A549 (cell line): Measurements from ENCODE around the gene HSD11B1L. TPM values are rescaled to one million over a fixed set of nuclear protein-coding genes. Genes with fewer than 3 reads are reported as not detected.
A peak's percentile ranks its signal among the peaks of the same experiment; 100 is the strongest.

Experiments
- ATAC-seq, 2 experiments: fragments of 200-7000 bp in 1 of 2; fragments of >200 bp in 1 of 2; cut with Nextera tagmentation in 1 of 2; cut with Tn5 transposase in 1 of 2; 3 replicates each; pipeline versions ENCODE4 v1.8.0 to v1.9.1; 2018 to 2020; ENCODE audit warnings: mild to moderate bottlenecking in 1 of 2, moderate library complexity in 1 of 2
- CTCF ChIA-PET: fragments of 300-600 bp; sonication (Branson Sonifier 250); formaldehyde crosslinking; extraction: SDS; loops from one replicate; lab custom pipeline; 2021; ENCODE audit warnings: antibody characterized with exemption, inconsistent platforms; lab: Yijun Ruan, JAX
- POLR2A ChIA-PET: fragments of 350-600 bp; formaldehyde crosslinking; extraction: SDS; loops from one replicate; lab custom pipeline; 2021; ENCODE audit warnings: antibody characterized with exemption, inconsistent platforms; lab: Yijun Ruan, JAX
- DNase-seq, 2 experiments: peaks; one replicate each; pipeline versions ENCODE4 v3.0.0 to v3.0.0-alpha.2; 2011 to 2016; ENCODE audit warnings: low read depth in 1 of 2, low spot score in 1 of 2
- FAIRE-seq: peaks from 2 replicates; lab custom pipeline; 2011; peaks lifted over from hg19 to GRCh38; lab: Jason Lieb, UNC
- H3K27ac ChIP-seq, 2 experiments: fragments of >200 bp; sonication (Bioruptor Twin); formaldehyde crosslinking; 3 replicates each; pipeline ENCODE4 v1.5.1; 2016 to 2017
- H3K4me1 ChIP-seq: fragments of >200 bp; sonication (Bioruptor Twin); formaldehyde crosslinking; 3 replicates; pipeline ENCODE4 v1.6.1; 2016
- H3K4me2 ChIP-seq: fragments of >200 bp; sonication (Bioruptor Twin); formaldehyde crosslinking; 3 replicates; pipeline ENCODE4 v1.6.1; 2016
- H3K4me3 ChIP-seq: fragments of >200 bp; sonication (Bioruptor Twin); formaldehyde crosslinking; 3 replicates; pipeline ENCODE4 v1.5.1; 2016
- H3K9me3 ChIP-seq: fragments of >200 bp; sonication (Bioruptor Twin); formaldehyde crosslinking; 3 replicates; pipeline ENCODE4 v1.6.1; 2016
- BHLHE40 ChIP-seq: IDR thresholded peaks from 2 replicates; pipeline ENCODE4 v1.6.1; 2012; ENCODE audit warnings: low read depth, low read length, inconsistent platforms
- ESRRA ChIP-seq: fragments of 150-350 bp; IDR thresholded peaks from 2 replicates; pipeline ENCODE4 v1.6.1; 2014; ENCODE audit warnings: mild to moderate bottlenecking, low read length, borderline replicate concordance
- FOXS1 ChIP-seq: fragments of 250-450 bp; sonication (Bioruptor Pico); IDR thresholded peaks from 2 replicates; pipeline ENCODE4 v1.5.0; 2020; ENCODE audit warnings: mild to moderate bottlenecking, moderate library complexity
- HES2 ChIP-seq: fragments of >200 bp; sonication (Bioruptor Twin); formaldehyde crosslinking; IDR thresholded peaks from 2 replicates; pipeline ENCODE4 v1.6.1; 2016
- JUN ChIP-seq, 2 experiments: fragments of >200 bp; sonication (Bioruptor Twin); formaldehyde crosslinking; IDR thresholded peaks; 2 replicates in 1 of 2; 3 replicates in 1 of 2; pipeline ENCODE4 v1.6.1; 2016 to 2017
- KDM5A ChIP-seq: fragments of 200-600 bp; sonication (generic); IDR thresholded peaks from 2 replicates; pipeline ENCODE4 v1.6.1; 2016; ENCODE audit warnings: antibody characterized with exemption, mild to moderate bottlenecking
- MAX ChIP-seq: IDR thresholded peaks from 2 replicates; pipeline ENCODE4 v1.6.1; 2012
- MYC ChIP-seq: IDR thresholded peaks from 2 replicates; pipeline ENCODE4 v1.6.1; 2012; ENCODE audit warnings: mild to moderate bottlenecking, inconsistent platforms, low read length, improper control_type of control experiment, borderline replicate concordance
- NFE2L2 ChIP-seq: fragments of 150-350 bp; conservative IDR thresholded peaks from 2 replicates; pipeline ENCODE4 v1.6.1; 2014; ENCODE audit warnings: low read length
- PBX3 ChIP-seq: IDR thresholded peaks from 2 replicates; pipeline ENCODE4 v1.6.1; 2012
- RNF2 ChIP-seq: fragments of 200-600 bp; sonication (generic); IDR thresholded peaks from 2 replicates; pipeline ENCODE4 v1.6.1; 2016; ENCODE audit warnings: low read depth, mild to moderate bottlenecking, antibody characterized with exemption, moderate library complexity, borderline replicate concordance
- ZSCAN20 ChIP-seq: fragments of 250-450 bp; sonication (Bioruptor Pico); IDR thresholded peaks from 2 replicates; pipeline ENCODE4 v1.8.0; 2022; ENCODE audit warnings: mild to moderate bottlenecking, moderate library complexity
- WGBS: methylation state at CpG from one replicate; pipeline ENCODE4 v1.1.6; 2017; ENCODE audit errors: missing lambda C conversion rate; 5-methylcytosine and 5-hydroxymethylcytosine counted together
- polyA plus RNA-seq, 4 experiments: library from polyadenylated mRNA; depleted of rRNA in 3 of 4; stranded (reverse); fragments of >200 nt; fragmentation: RNase III in 1 of 4; extraction: RNeasy Plus Mini Kit Qiagen cat#74134 plus additional on column Dnase treatment in 1 of 4; gene quantifications; 2 replicates in 3 of 4; 3 replicates in 1 of 4; pipeline ENCODE4 v1.2.3, GENCODE V29; 2011 to 2017
- TF ChIP-seq, protein P1 (sequence below): fragments of 450-650 bp; IDR thresholded peaks from 2 replicates; pipeline ENCODE4 v1.6.1; 2014; ENCODE audit warnings: antibody characterized with exemption

HSD11B1L gene
- polyA plus RNA-seq, 2 of the 4 experiments (the other 2 are of a cell fraction) = 2.8 to 4.8 TPM

GRCh38 chr19:5690125-5690954 lies 9.5 kb downstream of the HSD11B1L start, which contains the start of gene RPL36 (continued):
- TF ChIP-seq MAX (peak; percentile 92), MYC (peak; percentile 93)

GRCh38 chr19:5690955-5691821 lies 10.4 kb downstream of the HSD11B1L start:
- Histone ChIP-seq H3K4me1 (peaks cover 13% of the 10 kb centered on the region), H3K4me3 (peak overlapping the region; percentile 92), H3K4me2 (peak overlapping the region; percentile 88), H3K27ac (peak overlapping the region; percentile 93 to 97), H3K9me3 (no peaks in the 10 kb centered on the region)
- ChIA-PET POLR2A (interaction anchor here (0.6 to 3.0 kb wide), 5 partner anchors 28 to 213 kb away, joined by 3 to 45 read pairs (median 6); partner anchors contain the start of genes CATSPERD, LONP1, SAFB and SAFB2), CTCF (interaction anchor here (0.7 to 1.6 kb wide), 6 partner anchors 10 to 643 kb away, joined by 3 to 4 read pairs (median 4); no protein-coding TSS in a partner anchor)
- DNase-seq (peak in 1 of 2 experiments; percentile 48), ATAC-seq (no peak), FAIRE-seq (no peak)
- TF ChIP-seq JUN (IDR thresholded peaks at IDR 0.05) (peak; percentile 50 to 67; a peak in 4 of 5 replicates), ESRRA (no peak)
- 9% methylated on average over 19 of the region's 54 CpGs for WGBS

- POLR2A ChIA-PET = interaction anchor here (0.6 to 3.0 kb wide), 4 partner anchors 28 to 212 kb away, joined by 3 to 45 read pairs (median 5); partner anchors contain the start of genes CATSPERD, LONP1 and VMAC
- TF ChIP-seq BHLHE40 (no peak), PBX3 (peak; percentile 15; the same call in 1 of the 2 replicates)
- TF ChIP-seq, all 56 proteins: peak for 1
- Histone ChIP-seq H3K27ac (peak overlapping the region; percentile 93 to 97; a peak in 4 of 6 replicates), H3K4me2 (peak overlapping the region; percentile 88), H3K4me1 (peaks cover 13% of the 10 kb centered on the region), H3K9me3 (no peaks in the 10 kb centered on the region), H3K4me3 (peak overlapping the region; percentile 92)
- DNase-seq (no peak), ATAC-seq (0 out of 6 replicates have a peak, but pooled peaks of 1 of the 2 experiments have one; percentile 3), FAIRE-seq (no peak)
- CTCF ChIA-PET = interaction anchor here (1.2 kb wide), 2 partner anchors 16 to 644 kb away, joined by 3 to 4 read pairs; no protein-coding TSS in a partner anchor
- 89% methylated on average over 11 of the region's 42 CpGs for WGBS
These were observed 11.2 kb downstream of the HSD11B1L start for GRCh38 chr19:5691822-5692722.

DNA sequence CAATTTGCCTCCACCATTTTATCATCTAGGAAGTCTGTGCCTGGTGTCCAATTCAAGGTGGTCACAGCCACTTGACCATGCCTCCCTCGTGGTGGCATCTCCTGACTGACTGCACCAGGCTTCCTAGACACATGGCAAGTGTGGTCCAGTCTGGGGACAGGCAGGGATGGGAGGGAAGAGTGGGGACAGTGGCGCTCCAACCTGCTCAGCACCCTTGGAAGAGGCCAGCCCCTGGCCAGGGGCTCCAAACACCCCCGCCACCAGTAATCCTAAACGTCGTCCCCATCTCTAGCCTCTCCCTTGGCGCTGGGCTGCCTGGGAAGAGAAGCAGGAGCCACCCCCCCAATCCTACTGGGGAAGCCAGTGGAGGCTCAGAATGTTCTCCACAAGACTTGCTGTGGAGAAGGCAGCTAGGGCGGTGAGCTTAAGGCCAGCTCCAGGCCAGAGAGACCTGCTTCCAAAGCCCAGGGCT lies 11.9 kb downstream of the HSD11B1L start:
- Histone ChIP-seq H3K27ac (no peak overlapping the region), H3K4me1 (peaks cover 13% of the 10 kb centered on the region), H3K4me2 (peak overlapping the region; percentile 88; the same call in 2 of the 3 replicates), H3K4me3 (peak overlapping the region; percentile 92; the same call in 1 of the 3 replicates), H3K9me3 (no peaks in the 10 kb centered on the region)
- peak; percentile 1 to 2; a peak in 1 of 6 replicates for ATAC-seq
- no peak for FAIRE-seq
- DNase-seq = peak in 1 of 2 experiments; percentile 41
- 40% methylated on average over 1 of the region's 7 CpGs for WGBS
- POLR2A ChIA-PET = no interaction called here
- TF ChIP-seq, protein P1, sequence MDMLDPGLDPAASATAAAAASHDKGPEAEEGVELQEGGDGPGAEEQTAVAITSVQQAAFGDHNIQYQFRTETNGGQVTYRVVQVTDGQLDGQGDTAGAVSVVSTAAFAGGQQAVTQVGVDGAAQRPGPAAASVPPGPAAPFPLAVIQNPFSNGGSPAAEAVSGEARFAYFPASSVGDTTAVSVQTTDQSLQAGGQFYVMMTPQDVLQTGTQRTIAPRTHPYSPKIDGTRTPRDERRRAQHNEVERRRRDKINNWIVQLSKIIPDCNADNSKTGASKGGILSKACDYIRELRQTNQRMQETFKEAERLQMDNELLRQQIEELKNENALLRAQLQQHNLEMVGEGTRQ = no peak
- TF ChIP-seq ZSCAN20 (CRISPR knock-in tag) (no peak), NFE2L2 (no peak), JUN (IDR thresholded peaks at IDR 0.05) (peak in 1 of 2 experiments; percentile 17; a peak in 1 of 5 replicates), HES2 (no peak), KDM5A (no peak), FOXS1 (CRISPR knock-in tag) (no peak), RNF2 (no peak)
- CTCF ChIA-PET = no interaction called here
